A673 (cell line): Measurements from ENCODE around the gene PREX1. TPM values are rescaled to one million over a fixed set of nuclear protein-coding genes. Genes with fewer than 3 reads are reported as not detected.

ENCODE experiments used
- BruUV-seq: library from RNA; stranded (reverse); fragments of 400-500 nt; replicated peaks from 2 replicates; lab custom pipeline; 2021; lab: Mats Ljungman, UMichigan
- CTCF ChIA-PET: fragments of 300-600 bp; sonication (Branson Sonifier 250); formaldehyde crosslinking; loops from one replicate; lab custom pipeline; 2022; ENCODE audit warnings: antibody characterized with exemption; lab: Charles Lee
- POLR2A ChIA-PET: fragments of 300-600 bp; sonication (Branson Sonifier 250); formaldehyde crosslinking; loops from one replicate; lab custom pipeline; 2022; ENCODE audit warnings: antibody characterized with exemption; ENCODE audit not compliant: low non-redundant PET; lab: Charles Lee
- DNase-seq: peaks from one replicate; pipeline ENCODE4 v3.0.0-alpha.2; 2015; ENCODE audit warnings: low spot score
- H3K27ac ChIP-seq: fragments of 200-600 bp; sonication (generic); 2 replicates; pipeline ENCODE4 v1.5.1; 2016; ENCODE audit warnings: mixed run types, low read depth, mild to moderate bottlenecking, mixed read lengths, antibody characterized with exemption, low read length; ENCODE audit not compliant: poor library complexity, severe bottlenecking
- H3K27me3 ChIP-seq: fragments of 200-600 bp; sonication (generic); replicated peaks from 2 replicates; pipeline ENCODE4 v1.6.1; 2017; ENCODE audit warnings: mixed run types, low read depth, mild to moderate bottlenecking, mixed read lengths, antibody characterized with exemption, low read length; ENCODE audit not compliant: insufficient read depth, poor library complexity
- H3K36me3 ChIP-seq: fragments of 200-600 bp; sonication (generic); 2 replicates; pipeline ENCODE4 v1.6.1; 2016; ENCODE audit warnings: mixed run types, mild to moderate bottlenecking, mixed read lengths, antibody characterized with exemption, low read length; ENCODE audit not compliant: insufficient read depth, poor library complexity, severe bottlenecking
- H3K4me1 ChIP-seq: fragments of 200-600 bp; sonication (generic); 2 replicates; pipeline ENCODE4 v1.6.1; 2017; ENCODE audit warnings: mixed run types, mild to moderate bottlenecking, mixed read lengths, antibody characterized with exemption, low read length; ENCODE audit not compliant: insufficient read depth, poor library complexity, severe bottlenecking
- H3K4me3 ChIP-seq: fragments of 200-600 bp; sonication (generic); 2 replicates; pipeline ENCODE4 v1.5.1; 2016; ENCODE audit warnings: low read depth, mixed run types, mild to moderate bottlenecking, mixed read lengths, low read length; ENCODE audit not compliant: poor library complexity, severe bottlenecking
- H3K9me3 ChIP-seq: fragments of 200-600 bp; sonication (generic); 2 replicates; pipeline ENCODE4 v1.6.1; 2016; ENCODE audit warnings: mixed run types, low read depth, mild to moderate bottlenecking, mixed read lengths, antibody characterized with exemption, low read length; ENCODE audit not compliant: poor library complexity, severe bottlenecking
- CTCF ChIP-seq: fragments of 300-800, 200-600 bp; sonication (generic); conservative IDR thresholded peaks from 2 replicates; pipeline ENCODE4 v1.5.1; 2017; ENCODE audit warnings: low read depth, mild to moderate bottlenecking, antibody characterized with exemption, low read length, moderate library complexity, mixed read lengths
- EZH2 ChIP-seq: fragments of 200-600 bp; sonication (generic); IDR thresholded peaks from 2 replicates; pipeline ENCODE4 v1.6.1; 2017; ENCODE audit warnings: borderline replicate concordance, low read depth, mild to moderate bottlenecking, mixed read lengths, antibody characterized with exemption, low read length; ENCODE audit not compliant: poor library complexity, severe bottlenecking
- intact Hi-C: fragments of 100-400 bp; cut with micrococcal nuclease; formaldehyde crosslinking; loops from one replicate; pipeline ENCODE4 v1.10.0; 2022; ENCODE audit not compliant: unreplicated experiment
- total RNA-seq: library from RNA; stranded (reverse); gene quantifications from 2 replicates; pipeline ENCODE4 v1.2.3, GENCODE V29; 2021

PREX1 gene
- total RNA-seq, 1 experiment from 2014 or later: 145 TPM

GRCh38 chr20:48717680-48718223 lies 110.0 kb downstream of the PREX1 start:
- TF ChIP-seq CTCF (no peak), EZH2 (no peak)
- BruUV-seq: no TSS peak
- H3K27me3 ChIP-seq: no peaks in the 10 kb centered on the region
- H3K4me3 ChIP-seq: no peak overlapping the region
- H3K27ac ChIP-seq: no peak overlapping the region
- ChIA-PET CTCF (no interaction called here), POLR2A (no interaction called here)
- peaks cover 48% of the 10 kb centered on the region for H3K36me3 ChIP-seq
- peaks cover 5% of the 10 kb centered on the region for H3K4me1 ChIP-seq
- intact Hi-C loops: no loop called here
- DNase-seq: no peak
- H3K9me3 ChIP-seq: no peaks in the 10 kb centered on the region

GRCh38 chr20:48717095-48717672 lies 110.6 kb downstream of the PREX1 start:
- H3K9me3 ChIP-seq: no peaks in the 10 kb centered on the region
- TF ChIP-seq EZH2 (no peak), CTCF (no peak)
- no peaks in the 10 kb centered on the region for H3K4me1 ChIP-seq
- H3K36me3 ChIP-seq: peaks cover 43% of the 10 kb centered on the region
- no peak for DNase-seq
- intact Hi-C loops: no loop called here
- ChIA-PET CTCF (no interaction called here), POLR2A (no interaction called here)
- H3K27me3 ChIP-seq: no peaks in the 10 kb centered on the region
- BruUV-seq: no TSS peak
- no peak overlapping the region for H3K4me3 ChIP-seq
- no peak overlapping the region for H3K27ac ChIP-seq

- H3K27me3 ChIP-seq: no peaks in the 10 kb centered on the region
- intact Hi-C loops: no loop called here
- peaks cover 37% of the 10 kb centered on the region for H3K36me3 ChIP-seq
- no peaks in the 10 kb centered on the region for H3K9me3 ChIP-seq
- no TSS peak for BruUV-seq
- no peak for DNase-seq
- H3K4me3 ChIP-seq: no peak overlapping the region
- ChIA-PET CTCF (no interaction called here), POLR2A (no interaction called here)
- TF ChIP-seq EZH2: no peak
- TF ChIP-seq CTCF: no peak
- no peaks in the 10 kb centered on the region for H3K4me1 ChIP-seq
- H3K27ac ChIP-seq: no peak overlapping the region
These were observed 111.3 kb downstream of the PREX1 start for GRCh38 chr20:48716541-48716940.
